Activated naive CD4-positive, alpha-beta T cell treated with anti-CD3 and anti-CD28 coated beads, Interleukin-2, amount 50 U/mL, for 24 hours (primary cell): ENCODE data around the gene IGSF8.
"Not testable (repeated sequence)": the region's sequence is repeated elsewhere in the genome, so short reads cannot be mapped to it uniquely, and the experiment has no call there.

Source experiments
- H3K27ac Mint-ChIP-seq: one replicate; pipeline ENCODE4 v1.8.0; 2021; ENCODE audit warnings: mild to moderate bottlenecking, mixed read lengths
- H3K27me3 Mint-ChIP-seq: one replicate; pipeline ENCODE4 v1.8.0; 2021; ENCODE audit warnings: mixed read lengths
- H3K36me3 Mint-ChIP-seq: one replicate; pipeline ENCODE4 v1.8.0; 2021; ENCODE audit warnings: mixed read lengths
- H3K4me1 Mint-ChIP-seq: one replicate; pipeline ENCODE4 v1.8.0; 2021; ENCODE audit warnings: mixed read lengths
- H3K4me3 Mint-ChIP-seq: one replicate; pipeline ENCODE4 v1.8.0; 2021; ENCODE audit warnings: mild to moderate bottlenecking, mixed read lengths
- H3K9me3 Mint-ChIP-seq: one replicate; pipeline ENCODE4 v1.8.0; 2021; ENCODE audit warnings: mixed read lengths

IGSF8 gene

GRCh38 chr1:160050619-160051018 lies 47.8 kb downstream of the IGSF8 start:
- no peaks in the 10 kb centered on the region for H3K36me3 Mint-ChIP-seq
- no peaks in the 10 kb centered on the region for H3K9me3 Mint-ChIP-seq
- H3K27ac Mint-ChIP-seq = no peak overlapping the region
- H3K4me1 Mint-ChIP-seq = peaks cover 14% of the 10 kb centered on the region
- peaks cover 5% of the 10 kb centered on the region for H3K27me3 Mint-ChIP-seq
- H3K4me3 Mint-ChIP-seq = no peak overlapping the region

GRCh38 chr1:160050182-160050581 lies 48.2 kb downstream of the IGSF8 start:
- H3K27me3 Mint-ChIP-seq, H3K9me3 Mint-ChIP-seq, H3K4me3 Mint-ChIP-seq, H3K36me3 Mint-ChIP-seq, H3K27ac Mint-ChIP-seq: not testable (repeated sequence)
- peaks cover 14% of the 10 kb centered on the region for H3K4me1 Mint-ChIP-seq

- Mint-ChIP-seq H3K9me3 (no peaks in the 10 kb centered on the region), H3K4me3 (no peak overlapping the region), H3K27ac (no peak overlapping the region), H3K4me1 (peaks cover 14% of the 10 kb centered on the region), H3K36me3 (no peaks in the 10 kb centered on the region), H3K27me3 (peaks cover 7% of the 10 kb centered on the region)
Observed at GRCh38 chr1:160049101-160049500, 49.3 kb downstream of the IGSF8 start.

- Mint-ChIP-seq H3K9me3 (no peaks in the 10 kb centered on the region), H3K27me3 (peaks cover 5% of the 10 kb centered on the region), H3K27ac (no peak overlapping the region), H3K4me1 (peaks cover 14% of the 10 kb centered on the region), H3K36me3 (no peaks in the 10 kb centered on the region), H3K4me3 (no peak overlapping the region)
Observed at GRCh38 chr1:160048335-160048734, 50.1 kb downstream of the IGSF8 start.

GRCh38 chr1:160047111-160047991 lies 51.1 kb downstream of the IGSF8 start:
- H3K27ac Mint-ChIP-seq = peak overlapping the region; percentile 20
- peaks cover 5% of the 10 kb centered on the region for H3K27me3 Mint-ChIP-seq
- H3K36me3 Mint-ChIP-seq = no peaks in the 10 kb centered on the region
- peaks cover 14% of the 10 kb centered on the region for H3K4me1 Mint-ChIP-seq
- H3K4me3 Mint-ChIP-seq = peak overlapping the region; percentile 80
- H3K9me3 Mint-ChIP-seq = no peaks in the 10 kb centered on the region

GRCh38 chr1:160046494-160047110 lies 51.8 kb downstream of the IGSF8 start:
- Mint-ChIP-seq H3K4me3 (peak overlapping the region; percentile 80), H3K4me1 (peaks cover 14% of the 10 kb centered on the region), H3K27me3 (peaks cover 5% of the 10 kb centered on the region), H3K9me3 (no peaks in the 10 kb centered on the region), H3K36me3 (no peaks in the 10 kb centered on the region), H3K27ac (no peak overlapping the region)

DNA sequence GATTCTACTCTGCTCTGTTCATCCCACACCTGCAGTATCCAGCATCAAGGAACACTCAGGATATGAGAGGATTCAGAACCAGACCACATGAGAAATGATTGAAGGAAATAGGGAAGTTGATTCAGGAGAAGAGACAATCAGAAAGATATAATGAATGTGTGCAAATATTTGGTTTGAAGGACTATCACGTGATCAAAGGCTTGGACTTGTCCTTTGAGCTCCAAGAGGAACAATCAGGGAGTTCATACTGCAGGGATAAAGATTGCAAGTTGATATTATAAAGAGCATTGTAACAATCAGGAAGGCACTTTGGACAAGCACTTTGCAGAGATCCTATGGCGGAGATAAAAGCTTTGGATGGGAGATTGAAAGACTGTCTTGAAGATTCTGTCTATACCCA lies 52.8 kb downstream of the IGSF8 start:
- no peaks in the 10 kb centered on the region for H3K36me3 Mint-ChIP-seq
- H3K4me3 Mint-ChIP-seq = no peak overlapping the region
- no peaks in the 10 kb centered on the region for H3K9me3 Mint-ChIP-seq
- H3K4me1 Mint-ChIP-seq = peaks cover 14% of the 10 kb centered on the region
- peaks cover 5% of the 10 kb centered on the region for H3K27me3 Mint-ChIP-seq
- no peak overlapping the region for H3K27ac Mint-ChIP-seq

DNA sequence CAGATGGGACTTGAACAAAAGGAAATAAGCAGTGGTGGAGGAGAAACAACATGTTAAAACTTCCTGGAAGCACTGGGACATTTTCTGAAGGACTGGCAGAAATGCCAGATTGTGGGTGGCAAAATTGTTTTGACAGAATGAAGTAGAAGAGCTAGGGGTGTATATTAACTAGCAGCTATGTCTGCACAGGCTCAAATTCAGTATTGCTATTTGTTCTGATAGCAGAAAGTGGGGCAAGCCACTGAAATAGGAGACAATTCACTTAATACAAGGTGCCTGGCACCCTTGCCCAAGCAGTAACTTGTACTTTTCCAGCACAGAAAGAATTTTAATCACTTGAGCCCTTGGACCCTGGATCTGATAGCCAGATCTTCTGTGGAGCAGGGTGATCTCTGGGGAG lies 54.9 kb downstream of the IGSF8 start:
- Mint-ChIP-seq H3K4me3 (no peak overlapping the region), H3K4me1 (peaks cover 14% of the 10 kb centered on the region), H3K9me3 (no peaks in the 10 kb centered on the region), H3K36me3 (no peaks in the 10 kb centered on the region), H3K27ac (no peak overlapping the region), H3K27me3 (peaks cover 5% of the 10 kb centered on the region)
